GM18870 (cell line): ENCODE data around the gene CAMK2D.

Experiments used
- ATAC-seq: cut with Tn5 transposase; IDR thresholded peaks from one replicate; pipeline ENCODE4 v1.9.1; 2021; ENCODE audit warnings: moderate library complexity; ENCODE audit not compliant: unreplicated experiment

The CAMK2D gene

DNA sequence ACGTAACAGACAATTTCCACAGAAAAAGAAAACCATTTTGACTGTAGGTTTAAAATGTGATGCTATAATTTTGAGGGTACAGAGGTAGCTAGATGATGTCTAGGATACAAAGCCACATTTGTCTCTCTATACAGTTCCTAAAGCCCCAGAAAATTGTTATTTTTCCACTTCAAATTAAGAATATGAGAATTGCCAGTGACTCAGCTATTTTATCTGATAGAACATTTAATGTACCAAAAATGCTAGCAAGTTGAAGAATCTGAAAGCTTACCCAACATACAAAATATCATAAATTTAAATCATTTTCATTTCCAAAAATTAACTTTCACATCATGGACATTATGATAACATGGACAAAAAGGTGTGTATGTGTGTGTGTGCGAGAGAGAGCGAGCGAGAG lies 148.0 kb downstream of the CAMK2D start:
- no peak for ATAC-seq

DNA sequence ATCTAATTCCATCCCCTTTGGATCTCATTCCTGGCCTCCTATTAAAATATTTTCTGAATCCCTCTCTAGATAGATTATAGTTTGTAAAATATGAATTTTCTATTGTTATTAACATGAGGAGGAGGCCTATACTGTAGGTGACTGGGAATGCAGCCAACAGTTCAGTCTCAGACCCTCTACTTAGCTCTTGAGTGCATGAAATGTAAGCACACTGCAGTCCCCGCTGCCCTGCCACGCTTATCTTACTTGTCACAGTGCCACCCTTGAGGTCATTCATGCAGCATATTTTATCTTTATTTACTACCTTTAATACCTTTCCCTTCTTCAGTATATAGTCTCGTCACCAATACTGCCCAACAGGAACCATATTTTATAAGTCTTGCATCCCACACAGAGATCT lies 151.0 kb downstream of the CAMK2D start:
- no peak for ATAC-seq

DNA sequence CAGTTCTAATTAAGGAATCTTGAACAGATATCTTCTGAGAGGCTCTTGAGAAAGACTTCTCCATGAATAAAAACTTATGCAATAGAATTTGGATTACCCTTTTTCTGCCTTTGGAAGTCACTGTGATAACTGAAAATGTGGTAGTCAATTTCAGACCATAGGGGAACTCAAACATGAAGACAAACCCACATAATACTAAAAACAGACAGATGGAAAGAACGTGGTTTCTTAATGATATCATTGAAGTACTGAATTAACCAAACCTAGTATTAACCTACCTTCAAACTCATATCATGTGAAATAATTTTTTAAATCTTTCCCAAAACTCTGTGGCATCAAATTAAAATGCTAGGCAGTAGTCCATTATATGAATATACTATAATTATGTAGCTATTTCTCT lies 153.5 kb downstream of the CAMK2D start:
- ATAC-seq, result peak; percentile 87

DNA sequence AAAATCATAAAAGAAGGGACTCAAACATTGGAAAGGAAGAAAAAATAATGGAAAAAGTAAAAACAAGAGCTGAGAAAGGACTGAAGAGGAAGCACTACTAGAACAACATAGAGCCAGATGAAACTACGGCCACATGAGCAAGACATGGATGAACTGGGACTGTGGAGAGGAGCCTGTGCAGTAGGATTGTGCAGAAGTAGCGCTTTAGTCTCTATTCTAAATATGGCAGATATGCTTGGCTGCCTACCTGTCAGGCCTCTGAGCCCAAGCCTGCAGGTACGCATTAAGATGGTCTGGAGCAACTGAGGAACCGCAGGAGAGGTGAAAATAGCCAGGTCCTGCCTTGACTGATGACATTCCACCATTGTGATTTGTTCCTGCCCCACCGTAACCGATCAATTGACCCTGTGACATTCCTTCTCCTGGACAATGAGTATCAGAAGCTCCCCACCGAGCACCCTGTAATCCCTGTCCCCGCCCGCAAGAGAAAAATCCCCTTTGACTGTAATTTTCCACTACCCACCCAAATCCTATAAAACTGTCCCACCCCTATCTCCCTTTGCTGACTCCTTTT lies 154.3 kb downstream of the CAMK2D start:
- no peak for ATAC-seq

DNA sequence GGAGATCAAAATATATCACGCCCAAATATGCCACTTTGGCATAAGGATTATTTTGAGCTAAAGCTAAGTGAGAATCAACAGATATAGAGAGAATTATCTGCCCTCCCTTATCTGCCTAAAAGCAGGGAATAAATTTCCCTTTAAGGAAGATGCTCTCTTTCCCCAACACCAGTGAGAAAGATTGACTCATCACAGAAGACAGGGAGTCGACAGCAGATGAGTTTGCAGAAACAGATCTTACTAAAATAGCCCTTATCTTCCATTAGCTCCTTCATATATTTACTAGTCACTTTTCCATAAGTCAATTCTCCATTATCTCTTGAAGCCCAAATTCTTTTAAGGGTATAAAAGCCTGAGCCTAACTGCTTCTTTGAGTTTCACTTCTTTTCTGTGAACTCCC lies 156.6 kb downstream of the CAMK2D start:
- ATAC-seq, result no peak

DNA sequence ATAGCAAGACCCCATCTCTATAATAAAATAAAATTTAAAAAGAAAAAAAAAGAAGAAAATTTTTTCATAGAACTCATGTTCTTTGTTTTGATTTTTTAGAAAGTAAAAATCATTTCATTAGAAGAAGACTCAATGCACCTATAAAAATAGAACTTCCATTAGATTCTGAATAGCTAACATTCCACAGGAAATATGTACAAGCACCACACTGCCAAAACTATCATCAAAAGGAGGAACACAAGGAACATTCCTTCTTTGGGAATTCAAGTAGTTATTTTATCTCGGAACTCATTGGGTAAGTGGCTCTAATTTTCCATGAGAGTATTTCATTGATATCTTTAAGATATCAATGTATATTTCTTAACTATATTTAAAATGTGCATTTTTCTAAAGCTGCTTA lies 157.6 kb downstream of the CAMK2D start:
- ATAC-seq, result no peak

DNA sequence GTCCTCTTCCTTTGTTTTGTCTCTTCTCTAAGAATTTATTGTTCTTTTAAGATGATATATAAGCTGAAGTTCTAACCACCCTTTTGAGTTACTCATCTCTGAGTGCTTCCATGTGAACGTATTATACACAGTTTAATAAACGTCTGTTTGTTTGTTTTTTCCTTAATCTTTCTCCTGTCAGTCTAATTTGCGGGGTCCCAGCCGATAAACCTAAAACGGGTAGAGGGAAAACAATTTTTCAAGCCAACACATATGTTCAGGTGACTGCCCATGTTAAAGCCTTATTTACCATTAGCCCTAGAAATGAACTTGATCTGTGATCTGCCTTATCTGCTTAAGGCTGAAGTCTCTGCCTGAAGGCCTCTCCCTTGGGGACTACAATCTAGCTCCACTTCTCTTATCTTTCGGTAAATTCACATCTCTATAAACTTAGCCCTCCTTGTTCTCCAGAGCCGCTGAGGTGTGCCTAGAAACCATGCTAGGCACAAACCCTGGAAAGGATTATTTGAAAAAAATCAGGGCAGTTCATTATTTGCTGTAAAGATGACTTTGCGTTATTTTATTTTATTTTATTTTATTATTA lies 158.8 kb downstream of the CAMK2D start:
- no peak for ATAC-seq

DNA sequence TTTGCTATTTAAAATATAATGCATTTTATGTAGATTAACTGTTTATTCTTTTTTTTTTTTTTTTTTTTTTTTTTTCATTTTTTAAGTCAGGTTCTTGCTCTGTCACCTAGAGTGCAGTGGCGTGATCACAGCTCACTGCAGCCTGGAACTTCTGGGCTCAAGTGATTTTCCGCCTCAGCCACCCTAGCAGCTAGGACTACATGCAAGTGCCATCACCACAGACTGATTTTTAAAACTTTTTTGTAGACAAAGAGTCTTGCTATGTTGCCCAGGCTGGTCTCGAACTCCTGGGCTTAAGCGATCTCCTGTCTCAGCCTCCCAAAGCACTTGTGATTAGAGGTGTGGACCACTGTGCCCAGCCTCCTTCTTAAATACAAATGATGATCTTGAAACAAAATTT lies 159.9 kb downstream of the CAMK2D start:
- no peak for ATAC-seq

DNA sequence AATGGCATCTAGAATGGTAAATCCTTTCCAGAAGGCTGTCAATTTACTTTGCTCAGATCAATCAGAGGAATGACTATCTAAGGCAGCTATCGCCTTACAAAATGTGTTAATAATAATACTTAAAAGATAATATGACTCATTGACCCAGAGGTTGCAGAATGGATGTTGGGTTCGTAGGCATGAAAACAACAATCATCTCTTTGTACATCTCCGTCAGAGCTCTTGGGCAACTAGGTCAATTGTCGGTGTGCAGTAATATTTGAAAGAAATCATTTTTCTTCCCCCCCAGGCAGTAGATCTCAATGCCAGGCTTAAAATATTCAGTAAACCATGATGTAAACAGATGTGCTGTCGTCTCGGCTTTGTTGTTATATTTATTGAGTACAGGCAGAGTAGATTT lies 165.1 kb downstream of the CAMK2D start:
- no peak for ATAC-seq

DNA sequence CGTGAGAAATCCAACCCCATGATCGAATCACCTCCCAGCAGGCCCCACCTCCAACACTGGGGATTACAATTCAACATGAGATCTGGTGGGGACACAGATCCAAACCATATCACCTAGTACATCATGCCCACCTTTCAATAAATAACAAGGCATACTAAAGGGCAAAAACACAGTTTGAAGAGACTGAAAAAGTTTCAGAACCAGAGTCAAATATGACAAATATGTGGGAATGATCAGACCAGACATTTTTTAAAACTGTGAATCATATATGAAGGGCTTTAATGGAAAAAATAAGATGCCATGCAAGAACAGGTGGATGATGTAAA lies 167.3 kb downstream of the CAMK2D start:
- ATAC-seq, result no peak

DNA sequence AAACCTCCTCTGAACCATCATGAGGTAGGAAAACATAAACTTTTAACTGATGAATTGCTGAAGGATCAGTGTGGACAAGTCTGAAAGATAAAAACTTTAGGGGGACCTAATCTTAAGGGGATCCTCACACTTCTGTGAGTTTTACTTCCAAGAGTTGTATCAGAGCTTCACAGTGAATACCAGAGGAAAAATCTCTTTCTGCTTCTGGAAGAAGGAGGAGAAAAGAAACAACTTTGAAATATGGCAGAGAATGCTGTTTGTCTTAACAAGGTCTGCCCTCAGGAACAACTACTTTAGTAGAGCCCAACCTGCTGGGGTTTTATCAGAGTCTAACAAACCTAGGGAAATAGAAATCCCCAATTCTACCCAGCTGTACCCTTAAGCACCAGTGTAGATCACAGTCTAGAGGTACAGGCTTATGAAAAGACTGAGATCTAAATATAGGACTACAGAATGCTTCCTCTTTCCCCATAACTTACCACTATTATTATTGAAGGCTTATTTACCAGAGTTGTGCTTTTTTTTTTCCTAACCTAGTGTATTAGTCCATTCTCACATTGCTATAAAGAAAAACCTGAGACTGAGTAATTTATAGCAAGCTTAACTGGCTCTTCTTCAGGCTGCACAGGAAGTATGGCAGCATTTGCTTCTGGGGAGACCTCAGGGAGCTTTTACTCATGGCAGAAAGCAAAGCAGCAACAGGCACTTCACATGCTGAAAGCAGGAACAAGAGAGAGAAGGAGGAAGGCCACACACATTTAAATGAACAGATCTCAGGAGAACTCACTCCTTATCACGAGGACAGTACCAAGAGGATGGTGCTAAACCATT lies 167.9 kb downstream of the CAMK2D start:
- peak; percentile 51 for ATAC-seq

DNA sequence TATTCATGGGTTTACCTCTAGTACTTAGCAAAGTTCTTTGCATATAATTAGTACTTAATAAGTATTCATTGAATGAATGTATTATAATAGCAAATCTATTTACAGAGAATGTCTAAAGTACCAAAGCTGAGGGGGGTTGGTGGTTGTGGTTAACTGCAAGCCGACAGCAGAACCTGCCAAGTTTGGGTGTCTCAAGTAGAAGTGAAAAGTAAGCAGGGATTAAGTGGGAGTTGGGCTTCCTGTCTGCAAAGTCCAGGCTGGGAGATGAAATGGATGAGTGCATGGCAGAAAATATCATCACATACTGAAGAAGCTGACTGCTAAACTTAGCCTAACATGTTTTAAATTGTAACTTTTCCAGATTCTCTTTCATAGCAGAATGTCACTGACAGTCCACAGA lies 169.6 kb downstream of the CAMK2D start:
- no peak for ATAC-seq

DNA sequence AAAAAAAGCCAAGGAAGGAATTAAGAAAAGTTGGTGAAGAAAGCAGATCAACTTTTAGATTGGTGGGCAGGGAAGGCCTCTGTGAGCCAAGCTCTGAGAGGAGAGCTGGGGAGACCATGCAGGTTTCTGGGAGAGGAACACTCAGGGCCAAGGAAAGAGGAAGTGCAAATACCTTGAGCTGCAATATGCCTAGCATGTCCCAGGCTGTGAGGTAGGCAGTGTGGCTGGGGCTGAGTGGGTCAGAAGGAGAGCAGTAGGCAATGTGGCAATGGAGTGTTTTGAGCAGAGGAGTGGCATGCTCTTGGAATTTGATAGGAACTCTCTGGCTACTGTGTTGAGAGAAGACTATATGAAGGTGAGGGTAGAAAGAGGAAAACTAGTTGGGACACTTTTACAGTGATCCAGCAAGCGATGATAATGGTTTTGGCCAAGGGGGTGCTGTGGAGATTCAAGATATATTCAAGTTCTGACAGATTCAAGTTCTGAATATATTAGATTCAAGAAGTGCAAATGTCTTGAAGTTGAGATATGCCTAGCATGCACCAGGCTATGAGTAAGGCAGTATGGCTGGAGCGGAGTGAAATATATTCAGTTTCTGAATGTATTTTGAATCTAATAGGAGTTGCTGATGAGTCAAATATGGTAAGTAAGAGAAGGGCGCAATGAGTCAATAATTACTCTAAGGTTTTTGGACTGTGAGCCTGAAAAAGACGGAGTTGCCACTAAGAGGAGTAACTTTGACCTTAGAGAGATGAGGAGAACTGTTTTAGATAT lies 172.5 kb downstream of the CAMK2D start:
- no peak for ATAC-seq

DNA sequence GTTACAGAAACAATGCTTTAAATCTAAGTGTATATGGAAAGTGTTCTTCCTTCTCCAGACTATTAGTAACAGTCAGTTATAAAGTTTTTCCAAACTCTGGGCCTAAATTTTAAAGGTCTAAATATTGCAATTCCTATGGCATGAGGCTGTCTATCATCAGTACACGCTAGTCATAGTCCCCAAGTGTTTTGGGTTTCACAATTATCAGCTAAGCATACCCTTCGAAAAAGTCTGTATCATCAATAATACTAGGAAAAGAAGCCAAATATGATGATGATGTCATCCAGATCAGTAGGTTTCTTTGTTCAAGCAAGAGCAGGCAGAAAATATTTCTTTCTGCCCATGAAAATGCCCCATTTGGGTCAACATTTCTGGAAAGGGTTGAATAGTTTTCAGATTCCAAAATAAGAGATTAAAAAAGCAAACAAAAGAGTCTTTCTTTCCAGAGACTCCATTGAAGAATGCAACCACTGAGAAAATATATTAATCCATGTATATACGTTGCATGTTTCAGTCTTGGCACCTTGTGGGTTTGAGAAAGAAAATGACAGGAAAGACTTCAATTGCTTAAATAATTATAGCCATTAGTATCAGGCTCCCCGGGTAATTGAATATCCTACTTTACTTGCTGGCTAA lies 173.8 kb downstream of the CAMK2D start:
- ATAC-seq, result no peak

DNA sequence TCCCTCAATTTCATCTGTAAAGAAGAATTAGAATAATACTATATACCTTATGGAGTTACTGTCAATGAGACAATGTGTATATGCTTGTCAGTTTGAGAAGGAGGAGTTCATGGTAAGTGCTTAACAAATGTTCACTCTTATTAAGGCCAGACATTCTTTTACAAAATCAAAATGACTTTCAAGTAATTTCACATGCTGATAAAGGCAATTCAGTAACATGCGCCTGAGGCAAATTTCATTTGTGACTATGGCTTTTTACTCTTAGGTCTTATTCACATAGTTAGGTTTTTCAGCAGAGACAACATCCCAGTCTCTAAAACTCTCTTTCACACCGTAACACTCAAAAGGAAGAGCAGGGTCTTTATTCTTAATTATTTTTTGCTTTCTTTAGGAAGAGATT lies 174.4 kb downstream of the CAMK2D start:
- no peak for ATAC-seq

DNA sequence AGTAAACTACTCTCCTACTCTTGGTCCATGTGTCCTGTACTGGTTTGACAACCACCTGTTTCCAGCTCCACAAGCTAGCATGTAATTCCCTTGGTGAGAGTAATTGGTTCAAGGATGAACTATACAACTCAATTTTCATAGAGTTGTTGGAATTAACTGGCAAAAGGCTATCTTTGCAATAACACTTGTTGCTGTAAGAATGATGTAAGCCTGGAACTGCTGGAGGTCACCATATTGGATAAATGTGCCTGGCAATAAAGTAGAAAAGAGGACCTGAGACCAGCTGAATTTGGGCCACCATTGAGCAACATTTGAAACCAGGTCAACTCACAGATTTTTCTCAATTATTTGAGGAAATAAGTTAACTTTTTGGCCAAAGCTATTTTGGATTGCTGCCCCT lies 175.5 kb downstream of the CAMK2D start:
- ATAC-seq, result no peak

DNA sequence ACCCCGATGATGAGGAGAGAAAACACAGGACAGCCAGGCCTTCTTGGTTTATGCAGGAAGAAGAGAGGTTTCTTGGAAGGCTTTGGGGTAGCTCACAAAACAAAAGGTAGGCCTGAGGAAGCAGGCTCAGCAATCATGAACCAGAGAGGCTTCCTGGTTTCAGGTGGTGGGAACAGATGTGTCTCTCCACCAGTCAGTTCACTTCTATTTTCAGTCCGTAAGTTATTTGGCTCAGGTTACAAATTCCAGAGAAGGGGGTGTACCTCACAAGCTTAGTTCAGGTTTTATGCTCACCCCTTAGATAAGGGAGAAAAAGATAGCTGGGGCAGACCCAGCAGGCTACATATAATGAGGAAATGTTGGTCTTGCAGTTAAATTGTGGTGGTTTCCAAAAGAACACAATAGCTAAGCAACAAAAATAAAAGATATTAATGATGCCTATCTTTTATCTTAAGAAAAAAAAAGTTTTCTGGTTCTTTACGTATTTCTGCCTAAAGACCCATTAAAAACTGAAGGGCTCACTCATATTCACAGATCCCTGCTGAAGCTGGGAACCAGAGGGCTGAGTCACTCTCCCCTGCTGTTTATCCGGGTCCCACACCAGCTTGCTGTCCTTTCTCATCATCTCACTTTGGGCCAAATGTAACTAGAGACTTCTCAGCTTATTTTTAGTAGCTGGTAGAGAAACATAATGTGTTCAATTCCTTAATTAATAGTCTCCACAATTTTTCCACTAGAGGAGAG lies 177.0 kb downstream of the CAMK2D start:
- no peak for ATAC-seq

DNA sequence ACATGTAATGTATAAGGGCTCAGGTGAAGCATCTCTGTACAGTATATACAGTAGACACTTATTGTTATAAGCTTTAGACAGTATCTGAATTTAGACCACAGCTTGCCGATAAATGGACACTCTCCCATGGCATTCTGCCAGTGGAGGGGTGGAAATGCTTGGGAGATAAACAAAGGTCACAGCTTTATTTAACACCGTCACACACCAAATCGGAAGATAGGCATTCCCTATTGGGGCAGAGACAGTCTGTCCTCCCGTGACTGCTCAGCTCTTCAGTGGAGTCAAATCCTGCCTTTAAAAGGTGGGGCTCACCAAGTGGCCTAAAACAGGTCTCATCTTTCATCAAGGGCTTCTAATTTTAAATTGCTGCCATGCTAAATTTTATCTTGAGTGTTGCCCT lies 178.8 kb downstream of the CAMK2D start:
- ATAC-seq, result no peak

DNA sequence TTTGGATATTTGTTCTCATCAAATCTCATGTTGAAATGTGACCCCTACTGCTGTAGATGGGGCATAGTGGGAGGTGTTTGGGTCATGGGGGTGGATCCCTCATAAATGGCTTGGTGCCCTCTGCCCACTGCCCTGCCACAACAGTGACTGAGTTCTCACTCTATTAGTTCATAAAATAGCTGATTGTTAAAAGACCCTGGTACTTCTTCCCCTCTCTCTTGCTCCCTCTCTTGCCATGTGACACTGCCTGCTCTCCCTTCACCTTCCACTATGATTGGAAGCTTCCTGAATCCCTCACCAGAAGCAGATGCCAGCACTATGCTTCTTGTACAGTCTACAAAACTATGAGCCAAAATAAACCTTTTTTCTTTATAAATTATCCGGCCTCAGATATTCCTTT lies 182.2 kb downstream of the CAMK2D start:
- ATAC-seq, result no peak

DNA sequence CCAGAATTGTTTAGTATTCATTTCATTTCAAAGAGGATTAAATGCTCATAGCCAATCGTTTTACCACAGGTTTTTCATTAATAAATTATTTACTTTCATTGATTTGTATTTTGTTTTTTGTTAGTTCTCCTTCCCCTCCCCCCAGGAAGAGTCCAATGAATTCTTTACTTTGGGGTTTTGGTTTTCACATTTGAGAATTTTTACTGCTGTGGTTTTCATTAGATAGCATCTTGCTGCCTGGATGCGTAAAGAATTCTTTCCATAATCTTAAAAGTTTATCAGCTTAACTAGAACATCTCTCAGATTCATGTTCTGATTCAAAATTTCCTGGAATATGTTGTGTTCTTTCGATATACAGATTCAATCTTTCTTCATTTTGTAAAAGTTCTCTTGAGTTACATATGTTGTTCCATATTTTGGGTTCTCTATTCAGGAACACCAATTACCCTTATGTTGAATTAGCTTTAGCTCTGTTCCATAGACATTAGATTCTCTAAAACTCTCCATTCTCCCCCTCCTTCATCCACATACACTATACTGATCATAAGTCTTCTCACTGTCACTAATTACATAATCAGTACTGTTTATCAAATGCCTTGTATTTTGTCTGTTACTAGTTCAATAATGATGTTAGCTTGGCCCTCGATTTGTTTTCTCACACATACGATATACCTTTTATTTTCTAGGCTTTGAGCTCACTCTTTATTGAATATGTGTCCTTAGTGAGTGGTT lies 184.4 kb downstream of the CAMK2D start:
- ATAC-seq, result no peak
